WTC11 (cell line): ENCODE data around the gene CTIF. TPM values are rescaled to one million over a fixed set of nuclear protein-coding genes. Genes with fewer than 3 reads are reported as not detected.

Experiments used
- ATAC-seq: fragments of 200-7000 bp; cut with Tn5 transposase; 2 replicates; pipeline ENCODE4 v1.10.0; 2021; ENCODE audit warnings: mild to moderate bottlenecking, moderate library complexity
- CTCF ChIA-PET: fragments of 300-600 bp; sonication (Branson Sonifier 250); formaldehyde crosslinking; loops from one replicate; lab custom pipeline; 2021; ENCODE audit warnings: antibody characterized with exemption; lab: Charles Lee
- POLR2A ChIA-PET: fragments of 350-600 bp; sonication (Branson Sonifier 250); formaldehyde crosslinking; loops from one replicate; lab custom pipeline; 2021; ENCODE audit warnings: antibody characterized with exemption; lab: Charles Lee
- DNase-seq: peaks from one replicate; pipeline ENCODE4 v3.0.0; 2021; ENCODE audit warnings: low spot score
- H3K27ac Mint-ChIP-seq: 2 replicates; pipeline ENCODE4 v1.8.0; 2021; ENCODE audit warnings: mixed read lengths
- H3K27me3 Mint-ChIP-seq: 2 replicates; pipeline ENCODE4 v1.8.0; 2021; ENCODE audit warnings: low read depth, mild to moderate bottlenecking, moderate library complexity, mixed read lengths
- H3K36me3 Mint-ChIP-seq: 2 replicates; pipeline ENCODE4 v1.8.0; 2021; ENCODE audit warnings: mixed read lengths
- H3K4me1 Mint-ChIP-seq: 2 replicates; pipeline ENCODE4 v1.8.0; 2022; ENCODE audit warnings: mixed read lengths
- H3K4me3 Mint-ChIP-seq: 2 replicates; pipeline ENCODE4 v1.8.0; 2021; ENCODE audit warnings: mild to moderate bottlenecking, moderate library complexity, mixed read lengths
- H3K9me3 Mint-ChIP-seq: 2 replicates; pipeline ENCODE4 v1.8.0; 2021; ENCODE audit warnings: mixed read lengths
- ATF6 ChIP-seq: sonication (generic); formaldehyde crosslinking; IDR thresholded peaks from 2 replicates; pipeline ENCODE4 v1.8.1; 2023; ENCODE audit warnings: mild to moderate bottlenecking, missing genetic modification reagents
- GRHL2 ChIP-seq: fragments of 250-450 bp; sonication (Bioruptor Pico); IDR thresholded peaks from 2 replicates; pipeline ENCODE4 v1.8.0; 2022; ENCODE audit warnings: mild to moderate bottlenecking, moderate library complexity; ENCODE audit not compliant: insufficient replicate concordance, severe bottlenecking
- JUN ChIP-seq: sonication (generic); formaldehyde crosslinking; IDR thresholded peaks from 2 replicates; pipeline ENCODE4 v1.8.0; 2023; ENCODE audit warnings: mild to moderate bottlenecking, missing genetic modification reagents
- KAT7 ChIP-seq: sonication (generic); formaldehyde crosslinking; IDR thresholded peaks from 2 replicates; pipeline ENCODE4 v1.8.1; 2023; ENCODE audit warnings: missing genetic modification reagents, mild to moderate bottlenecking, borderline replicate concordance
- MXD4 ChIP-seq: fragments of 250-450 bp; sonication (Bioruptor Pico); IDR thresholded peaks from 2 replicates; pipeline ENCODE4 v1.8.0; 2021; ENCODE audit warnings: mild to moderate bottlenecking, moderate library complexity, borderline replicate concordance
- NFE2L1 ChIP-seq: sonication (generic); formaldehyde crosslinking; IDR thresholded peaks from 2 replicates; pipeline ENCODE4 v1.8.1; 2023; ENCODE audit warnings: missing genetic modification reagents
- NFYB ChIP-seq: sonication (generic); formaldehyde crosslinking; conservative IDR thresholded peaks from 2 replicates; pipeline ENCODE4 v1.8.0; 2022; ENCODE audit warnings: low read depth, missing genetic modification reagents
- NR1H2 ChIP-seq: sonication (generic); formaldehyde crosslinking; IDR thresholded peaks from 2 replicates; pipeline ENCODE4 v1.9.0; 2021; ENCODE audit warnings: mild to moderate bottlenecking, moderate library complexity, missing genetic modification reagents
- RORB ChIP-seq: fragments of 250-450 bp; sonication (Bioruptor Pico); IDR thresholded peaks from 2 replicates; pipeline ENCODE4 v1.9.0; 2021; ENCODE audit warnings: mild to moderate bottlenecking
- SMAD4 ChIP-seq: sonication (generic); formaldehyde crosslinking; IDR thresholded peaks from 2 replicates; pipeline ENCODE4 v1.8.0; 2022; ENCODE audit warnings: mild to moderate bottlenecking, missing genetic modification reagents
- SOX15 ChIP-seq: fragments of 250-450 bp; sonication (Bioruptor Pico); IDR thresholded peaks from 2 replicates; pipeline ENCODE4 v1.9.0; 2021; ENCODE audit warnings: mild to moderate bottlenecking
- SP1 ChIP-seq: sonication (generic); formaldehyde crosslinking; conservative IDR thresholded peaks from 2 replicates; pipeline ENCODE4 v1.8.1; 2022; ENCODE audit warnings: missing genetic modification reagents
- TEAD4 ChIP-seq: sonication (generic); formaldehyde crosslinking; IDR thresholded peaks from 2 replicates; pipeline ENCODE4 v1.8.0; 2022; ENCODE audit warnings: mild to moderate bottlenecking, missing genetic modification reagents
- USF2 ChIP-seq: sonication (generic); formaldehyde crosslinking; IDR thresholded peaks from 2 replicates; pipeline ENCODE4 v1.8.1; 2023; ENCODE audit warnings: mild to moderate bottlenecking, missing genetic modification reagents, moderate library complexity
- ZNF138 ChIP-seq: sonication (generic); formaldehyde crosslinking; conservative IDR thresholded peaks from 2 replicates; pipeline ENCODE4 v1.8.1; 2022; ENCODE audit warnings: mild to moderate bottlenecking, moderate library complexity, missing genetic modification reagents
- ZNF263 ChIP-seq: sonication (generic); formaldehyde crosslinking; IDR thresholded peaks from 2 replicates; pipeline ENCODE4 v1.8.1; 2022; ENCODE audit warnings: low read depth, mild to moderate bottlenecking, moderate library complexity, missing genetic modification reagents
- ZNF532 ChIP-seq: fragments of 250-450 bp; sonication (Bioruptor Pico); IDR thresholded peaks from 2 replicates; pipeline ENCODE4 v1.9.0; 2021; ENCODE audit warnings: mild to moderate bottlenecking, borderline replicate concordance
- ZSCAN18 ChIP-seq: fragments of 250-450 bp; sonication (Bioruptor Pico); IDR thresholded peaks from 2 replicates; pipeline ENCODE4 v2.1.2; 2022; ENCODE audit warnings: mild to moderate bottlenecking, moderate library complexity
- total RNA-seq: library from RNA; stranded (reverse); gene quantifications from 3 replicates; pipeline ENCODE4 v1.2.3, GENCODE V29; 2021
- TF ChIP-seq, protein P1 (sequence below): sonication (generic); formaldehyde crosslinking; IDR thresholded peaks from 2 replicates; pipeline ENCODE4 v1.8.0; 2022; ENCODE audit warnings: mild to moderate bottlenecking, missing genetic modification reagents
- TF ChIP-seq, protein P2 (sequence below): sonication (generic); formaldehyde crosslinking; IDR thresholded peaks from 2 replicates; pipeline ENCODE4 v1.8.1; 2022; ENCODE audit warnings: low read depth, mild to moderate bottlenecking, moderate library complexity, missing genetic modification reagents, borderline replicate concordance
- TF ChIP-seq, protein P3 (sequence below): sonication (generic); formaldehyde crosslinking; IDR thresholded peaks from 2 replicates; pipeline ENCODE4 v1.8.1; 2023; ENCODE audit warnings: mild to moderate bottlenecking, missing genetic modification reagents

The CTIF gene
- total RNA-seq, 1 experiment from 2014 or later: 28.5 TPM

DNA sequence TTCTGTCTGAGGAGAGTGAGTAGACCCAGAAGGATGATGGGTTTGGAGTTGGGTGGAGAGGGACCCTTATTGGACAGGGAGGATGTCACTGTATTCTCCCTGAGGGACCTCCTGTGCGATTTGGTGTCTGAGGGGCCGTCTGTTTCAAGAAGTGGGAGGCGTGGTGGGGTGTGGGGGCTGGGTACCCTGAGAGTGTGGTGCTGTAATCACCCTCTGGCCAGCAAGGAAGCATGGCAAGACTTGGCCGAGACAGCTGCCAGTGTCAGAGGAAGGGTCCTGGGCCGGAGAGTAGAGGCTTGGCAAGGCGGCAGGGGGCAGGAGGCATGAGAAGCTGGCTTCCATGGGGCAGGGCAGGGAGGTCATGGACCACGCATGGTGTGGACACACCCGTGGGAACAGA, 43.1 kb downstream of the CTIF start (continued):
- no peak for TF ChIP-seq KAT7 (CRISPR knock-in tag)
- no peak for TF ChIP-seq NR1H2 (CRISPR knock-in tag)
- no peak for TF ChIP-seq ATF6 (CRISPR knock-in tag)
- TF ChIP-seq, protein P1, sequence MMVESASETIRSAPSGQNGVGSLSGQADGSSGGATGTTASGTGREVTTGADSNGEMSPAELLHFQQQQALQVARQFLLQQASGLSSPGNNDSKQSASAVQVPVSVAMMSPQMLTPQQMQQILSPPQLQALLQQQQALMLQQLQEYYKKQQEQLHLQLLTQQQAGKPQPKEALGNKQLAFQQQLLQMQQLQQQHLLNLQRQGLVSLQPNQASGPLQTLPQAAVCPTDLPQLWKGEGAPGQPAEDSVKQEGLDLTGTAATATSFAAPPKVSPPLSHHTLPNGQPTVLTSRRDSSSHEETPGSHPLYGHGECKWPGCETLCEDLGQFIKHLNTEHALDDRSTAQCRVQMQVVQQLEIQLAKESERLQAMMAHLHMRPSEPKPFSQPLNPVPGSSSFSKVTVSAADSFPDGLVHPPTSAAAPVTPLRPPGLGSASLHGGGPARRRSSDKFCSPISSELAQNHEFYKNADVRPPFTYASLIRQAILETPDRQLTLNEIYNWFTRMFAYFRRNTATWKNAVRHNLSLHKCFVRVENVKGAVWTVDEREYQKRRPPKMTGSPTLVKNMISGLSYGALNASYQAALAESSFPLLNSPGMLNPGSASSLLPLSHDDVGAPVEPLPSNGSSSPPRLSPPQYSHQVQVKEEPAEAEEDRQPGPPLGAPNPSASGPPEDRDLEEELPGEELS: no peak
- no peak for TF ChIP-seq SP1 (CRISPR knock-in tag)
- no peak for TF ChIP-seq ZNF263 (CRISPR knock-in tag)
- no peak for TF ChIP-seq MXD4 (CRISPR knock-in tag)
- TF ChIP-seq JUN (CRISPR knock-in tag): no peak
- TF ChIP-seq, protein P2, sequence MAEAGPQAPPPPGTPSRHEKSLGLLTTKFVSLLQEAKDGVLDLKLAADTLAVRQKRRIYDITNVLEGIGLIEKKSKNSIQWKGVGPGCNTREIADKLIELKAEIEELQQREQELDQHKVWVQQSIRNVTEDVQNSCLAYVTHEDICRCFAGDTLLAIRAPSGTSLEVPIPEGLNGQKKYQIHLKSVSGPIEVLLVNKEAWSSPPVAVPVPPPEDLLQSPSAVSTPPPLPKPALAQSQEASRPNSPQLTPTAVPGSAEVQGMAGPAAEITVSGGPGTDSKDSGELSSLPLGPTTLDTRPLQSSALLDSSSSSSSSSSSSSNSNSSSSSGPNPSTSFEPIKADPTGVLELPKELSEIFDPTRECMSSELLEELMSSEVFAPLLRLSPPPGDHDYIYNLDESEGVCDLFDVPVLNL: no peak

DNA sequence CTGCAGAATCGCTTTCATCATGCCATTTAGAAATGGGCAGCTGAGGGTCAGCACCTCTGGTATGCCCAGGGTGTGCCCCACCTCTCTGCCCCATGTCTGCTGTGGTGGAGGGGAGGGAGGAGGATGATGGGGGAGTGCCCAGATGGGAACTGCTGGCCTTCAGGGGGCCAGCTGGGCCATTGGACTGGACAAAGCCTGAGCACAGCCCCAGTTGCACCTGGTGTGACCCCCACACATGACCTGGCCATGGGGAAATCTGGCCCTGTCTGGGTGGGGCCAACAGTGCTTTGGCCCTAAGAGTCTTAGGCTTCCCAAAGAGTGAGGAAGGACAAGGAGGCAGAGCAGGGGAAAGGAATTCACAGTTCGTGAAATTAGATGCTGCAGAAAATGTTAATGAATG, 44.1 kb downstream of the CTIF start:
- CTCF ChIA-PET: no interaction called here
- H3K4me3 Mint-ChIP-seq: no peak overlapping the region
- no peak for DNase-seq
- H3K9me3 Mint-ChIP-seq: peaks cover 9% of the 10 kb centered on the region
- H3K36me3 Mint-ChIP-seq: peaks cover 9% of the 10 kb centered on the region
- TF ChIP-seq ZNF532 (no peak), NR1H2 (CRISPR knock-in tag) (no peak), RORB (no peak), TEAD4 (no peak), SOX15 (CRISPR knock-in tag) (no peak), USF2 (CRISPR knock-in tag) (no peak), NFYB (CRISPR knock-in tag) (no peak), KAT7 (CRISPR knock-in tag) (no peak), ZNF138 (no peak), JUN (CRISPR knock-in tag) (no peak), NFE2L1 (CRISPR knock-in tag) (no peak), SMAD4 (CRISPR knock-in tag) (no peak), GRHL2 (CRISPR knock-in tag) (no peak), ZSCAN18 (no peak)
- TF ChIP-seq, protein P2: no peak
- TF ChIP-seq, protein P3, sequence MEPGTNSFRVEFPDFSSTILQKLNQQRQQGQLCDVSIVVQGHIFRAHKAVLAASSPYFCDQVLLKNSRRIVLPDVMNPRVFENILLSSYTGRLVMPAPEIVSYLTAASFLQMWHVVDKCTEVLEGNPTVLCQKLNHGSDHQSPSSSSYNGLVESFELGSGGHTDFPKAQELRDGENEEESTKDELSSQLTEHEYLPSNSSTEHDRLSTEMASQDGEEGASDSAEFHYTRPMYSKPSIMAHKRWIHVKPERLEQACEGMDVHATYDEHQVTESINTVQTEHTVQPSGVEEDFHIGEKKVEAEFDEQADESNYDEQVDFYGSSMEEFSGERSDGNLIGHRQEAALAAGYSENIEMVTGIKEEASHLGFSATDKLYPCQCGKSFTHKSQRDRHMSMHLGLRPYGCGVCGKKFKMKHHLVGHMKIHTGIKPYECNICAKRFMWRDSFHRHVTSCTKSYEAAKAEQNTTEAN (CRISPR knock-in tag): no peak
- H3K4me1 Mint-ChIP-seq: peaks cover 20% of the 10 kb centered on the region
- no peak for ATAC-seq
- no peak overlapping the region for H3K27ac Mint-ChIP-seq
- POLR2A ChIA-PET: no interaction called here
- H3K27me3 Mint-ChIP-seq: no peaks in the 10 kb centered on the region
